GM19193 (cell line): Measurements from ENCODE around the gene DCLRE1C.

ENCODE experiments used
- POLR2A ChIP-seq: IDR thresholded peaks from 4 replicates; pipeline ENCODE4 v1.6.1; 2011; ENCODE audit not compliant: insufficient read depth, insufficient read length; ENCODE audit errors: extremely low read depth

The DCLRE1C gene

GRCh38 chr10:14954001-14954770 lies at the start of gene DCLRE1C:
Gene DCLRE1C, minus strand, starts transcription at chr10:14954096. Its CDS starts 86 bp downstream, at chr10:14954010.
- TF ChIP-seq POLR2A: peak; percentile 64

GRCh38 chr10:14995964-14996565 lies 42.2 kb upstream of the DCLRE1C start:
- no peak for TF ChIP-seq POLR2A

GRCh38 chr10:14982744-14983143 lies 28.8 kb upstream of the DCLRE1C start:
- TF ChIP-seq POLR2A: no peak

GRCh38 chr10:14975672-14976273 lies 21.9 kb upstream of the DCLRE1C start:
- no peak for TF ChIP-seq POLR2A

GRCh38 chr10:14971867-14972448 lies 18.1 kb upstream of the DCLRE1C start:
- TF ChIP-seq POLR2A: no peak

- no peak for TF ChIP-seq POLR2A
These were observed 14.0 kb upstream of the DCLRE1C start for GRCh38 chr10:14967897-14968296.

- TF ChIP-seq POLR2A: peak; percentile 39
These were observed 5.5 kb upstream of the DCLRE1C start, which contains the start of gene MEIG1 for GRCh38 chr10:14959221-14960057. Gene MEIG1, plus strand, starts transcription at chr10:14959388. Its CDS starts 7,081 bp downstream, at chr10:14966469.

GRCh38 chr10:14958872-14959220 lies 5.0 kb upstream of the DCLRE1C start:
- TF ChIP-seq POLR2A: no peak

GRCh38 chr10:14954934-14955333 lies 1.0 kb upstream of the DCLRE1C start:
- no peak for TF ChIP-seq POLR2A

- TF ChIP-seq POLR2A: no peak
These were observed 384 bp downstream of the DCLRE1C start for GRCh38 chr10:14953424-14954000.

GRCh38 chr10:14952851-14953423 lies 959 bp downstream of the DCLRE1C start:
- TF ChIP-seq POLR2A: no peak

GRCh38 chr10:14949291-14949690 lies 4.6 kb downstream of the DCLRE1C start:
- no peak for TF ChIP-seq POLR2A

GRCh38 chr10:14947268-14947667 lies 6.6 kb downstream of the DCLRE1C start:
- TF ChIP-seq POLR2A: no peak

- no peak for TF ChIP-seq POLR2A
These were observed 8.8 kb downstream of the DCLRE1C start for GRCh38 chr10:14945108-14945507.
